ENCODE measurements around the gene TMEM170A.
"Not testable (repeated sequence)": the region's sequence is repeated elsewhere in the genome, so short reads cannot be mapped to it uniquely, and the experiment has no call there.

Gene TMEM170A

GRCh38 chr16:75456971-75457370 is 7.5 kb downstream of the TMEM170A start:
- no peak for DNase-seq

GRCh38 chr16:75456486-75456885 is 8.0 kb downstream of the TMEM170A start:
- not testable (repeated sequence) for DNase-seq

GRCh38 chr16:75455677-75456076 is 8.8 kb downstream of the TMEM170A start:
- no peak for DNase-seq

- no peak for DNase-seq
Observed at GRCh38 chr16:75452464-75453190, 11.9 kb downstream of the TMEM170A start.

- DNase-seq: no peak
Observed at GRCh38 chr16:75446416-75446815, 18.1 kb downstream of the TMEM170A start.

- no peak for DNase-seq
Observed at GRCh38 chr16:75445298-75445697, 19.2 kb downstream of the TMEM170A start.

- no peak for DNase-seq
Observed at GRCh38 chr16:75443298-75443697, 21.2 kb downstream of the TMEM170A start.

GRCh38 chr16:75433732-75434413 is 30.6 kb downstream of the TMEM170A start:
- DNase-seq: peak in 45 of 51 donors; percentile 37 to 98 (median 78)

- peak; percentile 71 to 98 (median 91) for DNase-seq
Observed at GRCh38 chr16:75432828-75433731, 31.4 kb downstream of the TMEM170A start, which contains the start of gene CFDP1. TSS of gene CFDP1 (minus strand) at chr16:75433503. CDS start at chr16:75433352, 151 bp downstream.

GRCh38 chr16:75429621-75430403 is 34.7 kb downstream of the TMEM170A start:
- DNase-seq: no peak

GRCh38 chr16:75426524-75426923 is 38.0 kb downstream of the TMEM170A start:
- DNase-seq: not testable (repeated sequence)

GRCh38 chr16:75424105-75424762 is 40.3 kb downstream of the TMEM170A start:
- DNase-seq: not testable (repeated sequence)

GRCh38 chr16:75423723-75424104 is 40.8 kb downstream of the TMEM170A start:
- no peak for DNase-seq

- no peak for DNase-seq
Observed at GRCh38 chr16:75421820-75422126, 42.7 kb downstream of the TMEM170A start.

GRCh38 chr16:75420987-75421819 is 43.3 kb downstream of the TMEM170A start:
- DNase-seq: peak in 24 of 51 donors; percentile 2 to 38 (median 16)

- no peak for DNase-seq
Observed at GRCh38 chr16:75416904-75417565, 47.5 kb downstream of the TMEM170A start.

- peak in 1 of 51 donors; percentile 21 for DNase-seq
Observed at GRCh38 chr16:75415169-75415905, 49.2 kb downstream of the TMEM170A start.

GRCh38 chr16:75413951-75414350 is 50.5 kb downstream of the TMEM170A start:
- DNase-seq: no peak
